ENCODE measurements around the gene SMARCD1. TPM values are rescaled to one million over a fixed set of nuclear protein-coding genes. Genes with fewer than 3 reads are reported as not detected.

SMARCD1 gene
- total RNA-seq, 1 donor = 80.5 TPM

GRCh38 chr12:50056639-50056976 is 28.5 kb upstream of the SMARCD1 start:
- no peak for DNase-seq (ENCODE audit: low read depth in 2 of 3, low spot score in 2 of 3)

GRCh38 chr12:50057000-50057841 is 27.9 kb upstream of the SMARCD1 start, which contains the start of gene ASIC1:
ASIC1 (plus strand) TSS chr12:50057596; CDS start chr12:50058767, 1,171 bp downstream.
- DNase-seq (ENCODE audit: low read depth in 2 of 3, low spot score in 2 of 3) = peak in 2 of 3 donors; percentile 38 to 56

GRCh38 chr12:50057896-50058670 is 27.1 kb upstream of the SMARCD1 start:
- no peak for DNase-seq (ENCODE audit: low read depth in 2 of 3, low spot score in 2 of 3)

- DNase-seq (ENCODE audit: low read depth in 2 of 3, low spot score in 2 of 3) = no peak
These were observed 26.3 kb upstream of the SMARCD1 start for GRCh38 chr12:50058743-50059312.

- peak in 2 of 3 donors; percentile 67 to 73 for DNase-seq (ENCODE audit: low read depth in 2 of 3, low spot score in 2 of 3)
These were observed 25.6 kb upstream of the SMARCD1 start for GRCh38 chr12:50059440-50060119.

GRCh38 chr12:50060120-50060468 is 25.0 kb upstream of the SMARCD1 start:
- no peak for DNase-seq (ENCODE audit: low read depth in 2 of 3, low spot score in 2 of 3)

GRCh38 chr12:50061171-50061570 is 24.0 kb upstream of the SMARCD1 start:
- no peak for DNase-seq (ENCODE audit: low read depth in 2 of 3, low spot score in 2 of 3)

- DNase-seq (ENCODE audit: low read depth in 2 of 3, low spot score in 2 of 3) = no peak
These were observed 23.0 kb upstream of the SMARCD1 start for GRCh38 chr12:50061946-50062686.

GRCh38 chr12:50062728-50063460 is 22.2 kb upstream of the SMARCD1 start:
- DNase-seq (ENCODE audit: low read depth in 2 of 3, low spot score in 2 of 3) = no peak

- no peak for DNase-seq (ENCODE audit: low read depth in 2 of 3, low spot score in 2 of 3)
These were observed 19.3 kb upstream of the SMARCD1 start for GRCh38 chr12:50065726-50066310.

GRCh38 chr12:50066402-50066801 is 18.7 kb upstream of the SMARCD1 start:
- DNase-seq (ENCODE audit: low read depth in 2 of 3, low spot score in 2 of 3) = no peak

- DNase-seq (ENCODE audit: low read depth in 2 of 3, low spot score in 2 of 3) = no peak
These were observed 16.1 kb upstream of the SMARCD1 start for GRCh38 chr12:50069069-50069468.

- DNase-seq (ENCODE audit: low read depth in 2 of 3, low spot score in 2 of 3) = no peak
These were observed 15.6 kb upstream of the SMARCD1 start for GRCh38 chr12:50069539-50069938.

- DNase-seq (ENCODE audit: low read depth in 2 of 3, low spot score in 2 of 3) = peak; percentile 49 to 83 (median 77)
These were observed 14.7 kb upstream of the SMARCD1 start for GRCh38 chr12:50070314-50071060.

- no peak for DNase-seq (ENCODE audit: low read depth in 2 of 3, low spot score in 2 of 3)
These were observed 12.8 kb upstream of the SMARCD1 start for GRCh38 chr12:50072198-50072907.

GRCh38 chr12:50073206-50073605 is 11.9 kb upstream of the SMARCD1 start:
- DNase-seq (ENCODE audit: low read depth in 2 of 3, low spot score in 2 of 3) = no peak

- DNase-seq (ENCODE audit: low read depth in 2 of 3, low spot score in 2 of 3) = no peak
These were observed 11.4 kb upstream of the SMARCD1 start for GRCh38 chr12:50073712-50074111.

Data from hematopoietic multipotent progenitor cell (in vitro differentiated cells).